Fibroblast of mammary gland (primary cell): ENCODE results near the gene CRK.
A peak's percentile ranks its signal among the peaks of the same experiment; 100 is the strongest.

Experiments used
- DNase-seq: peaks from one replicate; pipeline ENCODE4 v3.0.0-alpha.2; 2010; ENCODE audit warnings: low read depth
- H3K4me3 ChIP-seq: 2 replicates; pipeline ENCODE4 v1.5.1; 2011; ENCODE audit warnings: low read depth, mild to moderate bottlenecking, low read length, moderate library complexity; ENCODE audit not compliant: control insufficient read depth
- TF ChIP-seq, protein P1 (sequence below): conservative IDR thresholded peaks from 2 replicates; pipeline ENCODE4 v1.5.1; 2011; ENCODE audit warnings: low read depth, low read length, inconsistent platforms; ENCODE audit not compliant: control insufficient read depth, insufficient read depth

The CRK gene

DNA sequence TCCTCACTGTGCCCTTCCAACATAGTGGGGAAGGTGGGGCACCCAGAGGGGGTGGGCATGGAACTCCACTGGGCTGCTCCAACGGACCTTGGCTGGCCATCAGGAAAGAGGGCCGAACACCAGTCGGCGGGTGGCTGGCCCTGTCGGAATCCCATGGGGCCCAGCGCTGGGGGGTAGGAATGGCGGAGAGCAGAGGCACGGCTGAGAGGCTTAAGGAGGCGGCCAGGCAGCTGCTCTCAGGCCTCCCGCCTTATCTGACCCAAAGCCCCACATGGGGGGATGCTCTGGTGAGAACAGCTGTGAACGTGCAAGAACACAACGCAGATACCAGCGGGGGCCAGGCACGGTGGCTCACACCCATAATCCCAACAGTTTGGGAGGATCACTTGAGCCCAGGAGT, 40.8 kb upstream of the CRK start:
- DNase-seq: no peak
- H3K4me3 ChIP-seq: no peak overlapping the region
- TF ChIP-seq, protein P1, sequence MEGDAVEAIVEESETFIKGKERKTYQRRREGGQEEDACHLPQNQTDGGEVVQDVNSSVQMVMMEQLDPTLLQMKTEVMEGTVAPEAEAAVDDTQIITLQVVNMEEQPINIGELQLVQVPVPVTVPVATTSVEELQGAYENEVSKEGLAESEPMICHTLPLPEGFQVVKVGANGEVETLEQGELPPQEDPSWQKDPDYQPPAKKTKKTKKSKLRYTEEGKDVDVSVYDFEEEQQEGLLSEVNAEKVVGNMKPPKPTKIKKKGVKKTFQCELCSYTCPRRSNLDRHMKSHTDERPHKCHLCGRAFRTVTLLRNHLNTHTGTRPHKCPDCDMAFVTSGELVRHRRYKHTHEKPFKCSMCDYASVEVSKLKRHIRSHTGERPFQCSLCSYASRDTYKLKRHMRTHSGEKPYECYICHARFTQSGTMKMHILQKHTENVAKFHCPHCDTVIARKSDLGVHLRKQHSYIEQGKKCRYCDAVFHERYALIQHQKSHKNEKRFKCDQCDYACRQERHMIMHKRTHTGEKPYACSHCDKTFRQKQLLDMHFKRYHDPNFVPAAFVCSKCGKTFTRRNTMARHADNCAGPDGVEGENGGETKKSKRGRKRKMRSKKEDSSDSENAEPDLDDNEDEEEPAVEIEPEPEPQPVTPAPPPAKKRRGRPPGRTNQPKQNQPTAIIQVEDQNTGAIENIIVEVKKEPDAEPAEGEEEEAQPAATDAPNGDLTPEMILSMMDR: no peak

DNA sequence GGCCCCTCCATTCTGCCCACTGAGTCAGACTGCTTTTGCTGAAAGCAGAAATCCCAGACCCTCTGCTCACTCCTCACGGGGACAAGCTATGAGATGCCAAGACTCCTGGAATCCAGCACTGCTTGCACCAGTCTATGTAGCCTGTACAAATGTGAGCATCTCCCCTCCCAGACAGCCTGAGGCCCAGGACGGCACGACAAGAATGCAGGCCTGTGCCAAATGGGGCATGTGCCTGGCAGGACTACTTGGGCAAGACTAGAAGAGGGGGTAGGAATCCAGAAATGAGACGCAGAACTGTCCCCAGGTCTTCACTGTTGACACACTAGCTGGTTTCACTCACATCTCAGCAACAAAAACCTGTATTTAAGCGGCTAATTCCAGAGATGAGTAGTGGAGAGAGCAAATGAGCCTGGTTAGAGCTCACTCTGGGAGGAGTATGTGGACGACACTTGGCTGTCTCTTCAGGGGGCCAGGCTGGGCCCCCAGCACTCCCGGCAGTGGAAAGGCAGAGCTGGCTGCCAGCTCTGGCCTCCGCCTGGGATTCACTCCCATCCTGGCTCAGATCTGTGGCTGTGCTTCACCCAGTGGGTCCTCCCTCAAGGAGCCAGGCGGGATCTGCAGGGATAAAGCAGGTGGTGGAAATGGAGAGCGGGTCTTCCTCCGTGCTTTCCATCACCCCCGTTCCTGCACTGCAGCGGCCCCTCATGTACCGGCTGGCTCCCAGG, 39.4 kb upstream of the CRK start:
- no peak for DNase-seq
- no peak overlapping the region for H3K4me3 ChIP-seq
- TF ChIP-seq, protein P1: no peak

DNA sequence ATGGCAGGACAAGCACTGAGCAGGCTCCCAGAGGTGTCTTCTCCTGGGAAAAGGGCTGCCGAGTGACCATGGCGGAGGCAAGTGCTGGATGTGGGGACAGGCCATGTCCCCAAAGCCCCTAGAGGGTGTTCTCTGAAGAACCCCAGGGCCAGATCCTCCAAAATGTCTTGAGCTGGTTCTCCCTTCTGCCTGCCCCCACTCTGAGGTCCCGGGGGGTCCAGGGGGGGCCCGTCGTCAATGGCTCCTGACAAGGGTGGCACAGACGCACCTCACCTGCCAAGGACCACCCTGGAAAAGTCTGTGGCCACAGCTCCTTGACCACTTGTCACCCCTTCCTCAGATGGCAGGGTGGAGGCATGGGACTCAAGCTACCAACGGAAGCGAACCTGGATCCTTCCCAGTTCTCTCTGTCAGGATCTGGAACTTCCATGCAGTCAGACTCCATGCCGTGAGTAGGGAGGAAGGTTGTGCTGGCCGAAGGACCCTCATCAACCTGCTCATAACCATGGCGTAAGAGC, 38.8 kb upstream of the CRK start:
- DNase-seq: no peak
- H3K4me3 ChIP-seq: no peak overlapping the region
- TF ChIP-seq, protein P1: no peak

DNA sequence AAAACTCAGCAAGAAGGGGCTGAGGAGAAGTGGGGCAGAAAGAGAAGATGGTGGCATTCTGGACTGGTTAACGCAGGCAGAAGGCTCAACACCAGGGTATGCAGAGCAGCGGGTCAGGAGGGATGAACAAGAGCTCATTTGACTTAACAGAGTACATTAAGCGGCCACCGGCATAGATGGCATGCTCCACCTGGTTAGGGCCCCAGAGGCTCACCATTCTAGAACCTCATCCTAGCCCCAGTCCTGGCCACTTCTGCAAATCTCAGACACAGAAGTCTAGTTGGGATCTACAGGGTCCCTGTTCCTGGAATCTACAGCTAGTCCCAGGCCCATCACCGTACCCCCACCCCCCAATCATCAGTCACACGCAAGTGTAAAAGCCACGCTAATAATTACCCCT, 38.2 kb upstream of the CRK start:
- no peak overlapping the region for H3K4me3 ChIP-seq
- TF ChIP-seq, protein P1: no peak
- no peak for DNase-seq

DNA sequence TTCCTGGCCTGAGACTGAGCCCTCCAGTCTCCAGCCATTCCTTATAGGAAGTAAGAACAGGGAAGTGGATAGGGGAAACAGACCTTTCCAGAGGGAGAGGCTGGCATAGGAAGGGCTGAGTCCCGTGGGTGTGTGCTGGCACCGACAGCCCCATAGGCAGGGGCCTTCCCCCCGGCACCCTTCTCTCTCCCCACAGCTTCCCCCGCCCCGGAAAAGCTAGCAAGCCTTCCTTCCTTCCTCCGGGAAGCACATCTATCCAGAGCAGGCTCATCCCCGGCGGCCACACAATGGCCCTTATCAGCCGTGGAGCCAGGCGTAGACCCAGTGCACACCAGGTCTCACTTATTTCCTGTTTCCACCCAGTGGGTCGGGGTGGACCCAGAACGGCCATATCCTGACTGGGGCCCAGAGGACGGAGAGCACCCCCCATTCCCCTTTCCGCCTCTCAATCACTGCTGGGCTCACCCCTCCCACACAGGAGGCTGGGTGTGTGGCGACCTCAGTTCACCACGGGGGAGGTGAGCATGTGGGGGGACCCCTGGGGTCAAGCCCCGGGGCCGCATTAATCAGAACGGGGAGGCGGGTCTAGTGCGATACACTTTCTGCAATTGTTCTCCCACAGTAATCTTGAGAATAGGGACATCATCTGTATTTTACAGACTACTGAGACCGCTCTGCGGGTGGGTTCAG, 37.4 kb upstream of the CRK start:
- TF ChIP-seq, protein P1: no peak
- H3K4me3 ChIP-seq: no peak overlapping the region
- no peak for DNase-seq

DNA sequence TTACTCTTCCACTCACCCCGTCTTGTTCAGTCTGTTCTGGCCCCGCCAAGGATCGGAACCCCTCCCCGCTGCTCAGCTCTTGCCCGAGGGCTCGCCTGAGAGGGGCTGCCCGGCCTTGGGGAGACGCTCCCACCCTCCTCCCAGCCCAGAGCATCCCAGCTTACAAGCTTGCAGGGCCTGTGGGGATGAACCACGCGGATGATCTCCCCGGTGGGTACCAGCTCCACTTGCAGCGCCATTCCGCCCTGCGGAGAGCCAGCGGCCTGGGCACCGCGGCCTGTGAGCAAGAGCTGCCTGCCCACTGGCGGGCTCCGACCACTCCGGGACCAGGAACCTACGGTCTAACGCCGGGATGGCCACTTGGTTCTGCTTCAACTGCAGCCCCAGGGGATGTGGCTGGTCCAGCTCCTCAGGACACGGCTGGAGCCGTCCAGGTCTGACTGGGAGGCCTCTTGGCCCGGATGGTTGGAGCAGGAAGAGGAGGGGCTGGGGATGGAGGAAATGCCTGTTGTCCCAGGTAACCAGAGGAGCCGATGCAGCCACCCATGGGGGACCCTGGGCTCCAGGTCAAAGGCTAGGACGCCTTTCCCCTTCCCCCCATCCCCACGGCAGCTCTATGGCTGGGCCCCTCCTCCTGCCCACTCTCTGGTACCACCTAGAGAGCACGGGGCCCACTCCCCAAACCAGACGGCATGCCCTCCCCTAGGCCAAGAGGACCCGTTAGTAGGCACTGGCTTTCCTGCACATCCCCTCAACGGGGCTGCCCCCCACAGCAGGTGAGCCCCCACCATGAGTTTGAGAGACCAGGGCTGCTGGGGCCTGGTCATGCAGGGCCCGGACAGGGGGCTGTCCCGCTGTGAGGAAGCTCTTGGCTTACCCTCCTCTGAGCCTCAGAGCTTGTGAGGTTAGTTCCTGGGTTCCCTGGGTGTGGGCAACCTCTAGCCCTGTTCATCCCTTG, 36.5 kb upstream of the CRK start, which contains the start of gene MYO1C:
Gene MYO1C, minus strand, starts transcription at position 438 of the 958 bp plus-strand sequence. Its CDS starts 199 bp downstream, at position 239.
- TF ChIP-seq, protein P1: no peak
- no peak for DNase-seq
- H3K4me3 ChIP-seq: peak within 1 kb of the TSS; percentile 45
